H9 (cell line): ENCODE measurements around the gene TMEM240. TPM values are rescaled to one million over a fixed set of nuclear protein-coding genes. Genes with fewer than 3 reads are reported as not detected.
"Not testable (repeated sequence)": the region's sequence is repeated elsewhere in the genome, so short reads cannot be mapped to it uniquely, and the experiment has no call there.

Source experiments
- DNase-seq: peaks from one replicate; pipeline ENCODE4 v3.0.0-alpha.2; 2017
- H2AFZ ChIP-seq: one replicate; pipeline ENCODE4 v1.6.1; 2013; ENCODE audit warnings: mild to moderate bottlenecking, low read length, control low read depth, moderate library complexity
- H2AK5ac ChIP-seq: 2 replicates; pipeline ENCODE4 v1.6.1; 2013; ENCODE audit warnings: low read length, control low read depth, mixed read lengths; ENCODE audit not compliant: insufficient read length
- H2BK120ac ChIP-seq: one replicate; pipeline ENCODE4 v1.6.1; 2013; ENCODE audit warnings: low read depth, mild to moderate bottlenecking, low read length, control low read depth, inconsistent platforms; ENCODE audit not compliant: poor library complexity, severe bottlenecking
- H2BK12ac ChIP-seq: 2 replicates; pipeline ENCODE4 v1.6.1; 2013; ENCODE audit warnings: low read length, control low read depth, mixed read lengths, low read depth; ENCODE audit not compliant: insufficient read length
- H2BK15ac ChIP-seq: 2 replicates; pipeline ENCODE4 v1.6.1; 2013; ENCODE audit warnings: low read depth, low read length, control low read depth
- H2BK20ac ChIP-seq: one replicate; pipeline ENCODE4 v1.6.1; 2013; ENCODE audit warnings: low read depth, mild to moderate bottlenecking, low read length, control low read depth, inconsistent platforms; ENCODE audit not compliant: poor library complexity, severe bottlenecking
- H2BK5ac ChIP-seq: 2 replicates; pipeline ENCODE4 v1.6.1; 2013; ENCODE audit warnings: low read length, control low read depth, mixed read lengths; ENCODE audit not compliant: insufficient read length
- H3K14ac ChIP-seq: 2 replicates; pipeline ENCODE4 v1.6.1; 2013; ENCODE audit warnings: low read length, control low read depth; ENCODE audit not compliant: insufficient read depth
- H3K18ac ChIP-seq: 2 replicates; pipeline ENCODE4 v1.6.1; 2013; ENCODE audit warnings: low read depth, mild to moderate bottlenecking, mixed read lengths, low read length, control low read depth; ENCODE audit not compliant: insufficient read length
- H3K23ac ChIP-seq: 2 replicates; pipeline ENCODE4 v1.6.1; 2013; ENCODE audit warnings: low read length, control low read depth, mixed read lengths, low read depth; ENCODE audit not compliant: insufficient read length
- H3K23me2 ChIP-seq: 2 replicates; pipeline ENCODE4 v1.6.1; 2013; ENCODE audit warnings: low read depth, mild to moderate bottlenecking, mixed read lengths, low read length, control low read depth; ENCODE audit not compliant: insufficient read length, poor library complexity, severe bottlenecking
- H3K27ac ChIP-seq: 2 replicates; pipeline ENCODE4 v1.5.1; 2013; ENCODE audit warnings: low read length, control low read depth, mixed read lengths, low read depth; ENCODE audit not compliant: insufficient read length
- H3K27me3 ChIP-seq: 2 replicates; pipeline ENCODE4 v1.6.1; 2013; ENCODE audit warnings: low read length, control low read depth, inconsistent platforms; ENCODE audit not compliant: insufficient read depth
- H3K4ac ChIP-seq: 2 replicates; pipeline ENCODE4 v1.6.1; 2013; ENCODE audit warnings: low read depth, mild to moderate bottlenecking, control low read depth, inconsistent platforms, low read length, moderate library complexity
- H3K4me1 ChIP-seq: 2 replicates; pipeline ENCODE4 v1.6.1; 2013; ENCODE audit warnings: low read length, control low read depth, inconsistent platforms; ENCODE audit not compliant: insufficient read depth
- H3K4me2 ChIP-seq: 2 replicates; pipeline ENCODE4 v1.6.1; 2013; ENCODE audit warnings: low read length, control low read depth, mixed read lengths; ENCODE audit not compliant: insufficient read length, insufficient read depth
- H3K56ac ChIP-seq: 2 replicates; pipeline ENCODE4 v1.6.1; 2013; ENCODE audit warnings: low read depth, mild to moderate bottlenecking, mixed read lengths, low read length, control low read depth; ENCODE audit not compliant: insufficient read length
- H3K79me1 ChIP-seq: 2 replicates; pipeline ENCODE4 v1.6.1; 2013; ENCODE audit warnings: low read depth, mild to moderate bottlenecking, moderate library complexity, low read length, control low read depth, inconsistent platforms; ENCODE audit not compliant: insufficient read depth, poor library complexity, severe bottlenecking
- H3K79me2 ChIP-seq: 2 replicates; pipeline ENCODE4 v1.6.1; 2013; ENCODE audit warnings: low read length, control low read depth, inconsistent platforms; ENCODE audit not compliant: insufficient read depth
- H3K9ac ChIP-seq: 2 replicates; pipeline ENCODE4 v1.6.1; 2013; ENCODE audit warnings: low read length, control low read depth, mixed read lengths; ENCODE audit not compliant: insufficient read length; ENCODE audit errors: extremely low read depth
- H3K9me3 ChIP-seq: one replicate; pipeline ENCODE4 v1.6.1; 2013; ENCODE audit warnings: low read depth, low read length, inconsistent platforms; ENCODE audit not compliant: control insufficient read depth
- H3T11ph ChIP-seq: one replicate; pipeline ENCODE4 v1.6.1; 2013; ENCODE audit warnings: mild to moderate bottlenecking, low read length, control low read depth, inconsistent platforms
- H4K20me1 ChIP-seq: one replicate; pipeline ENCODE4 v1.6.1; 2013; ENCODE audit not compliant: control insufficient read depth, insufficient read length, insufficient read depth
- H4K5ac ChIP-seq: 2 replicates; pipeline ENCODE4 v1.6.1; 2013; ENCODE audit warnings: low read depth, mild to moderate bottlenecking, mixed read lengths, low read length, control low read depth; ENCODE audit not compliant: insufficient read length
- H4K8ac ChIP-seq: replicated peaks from 2 replicates; pipeline ENCODE4 v1.6.1; 2013; ENCODE audit warnings: low read length, control low read depth, mixed read lengths, low read depth; ENCODE audit not compliant: insufficient read length
- H4K91ac ChIP-seq: 2 replicates; pipeline ENCODE4 v1.6.1; 2013; ENCODE audit warnings: low read depth, mild to moderate bottlenecking, moderate library complexity, mixed read lengths, low read length, control low read depth; ENCODE audit not compliant: insufficient read length
- H3K27ac Mint-ChIP-seq, 3 experiments: 2 replicates in 2 of 3; 3 replicates in 1 of 3; pipeline ENCODE4 v1.8.0; 2020 to 2021; ENCODE audit warnings: mixed read lengths in 3 of 3, mild to moderate bottlenecking in 1 of 3, moderate library complexity in 1 of 3
- H3K27me3 Mint-ChIP-seq: 2 replicates; pipeline ENCODE4 v1.8.0; 2021; ENCODE audit warnings: low read depth, mild to moderate bottlenecking, moderate library complexity, mixed read lengths
- H3K36me3 Mint-ChIP-seq, 3 experiments: 2 replicates in 2 of 3; 3 replicates in 1 of 3; pipeline ENCODE4 v1.8.0; 2020 to 2021; ENCODE audit warnings: low read depth in 3 of 3, mixed read lengths in 3 of 3; ENCODE audit not compliant: insufficient read depth in 1 of 3
- H3K4me1 Mint-ChIP-seq, 2 experiments: 2 replicates each; pipeline ENCODE4 v1.8.0; 2020; ENCODE audit warnings: mixed read lengths in 2 of 2
- H3K4me3 Mint-ChIP-seq, 2 experiments: 2 replicates in 1 of 2; 3 replicates in 1 of 2; pipeline ENCODE4 v1.8.0; 2020 to 2021; ENCODE audit warnings: mild to moderate bottlenecking in 2 of 2, mixed read lengths in 2 of 2, moderate library complexity in 1 of 2
- H3K9me3 Mint-ChIP-seq, 2 experiments: 2 replicates in 1 of 2; 3 replicates in 1 of 2; pipeline ENCODE4 v1.8.0; 2020; ENCODE audit warnings: mild to moderate bottlenecking in 2 of 2, mixed read lengths in 2 of 2, moderate library complexity in 1 of 2
- CTCF ChIP-seq: fragments of 200-600 bp; sonication (generic); conservative IDR thresholded peaks from 3 replicates; pipeline ENCODE4 v1.8.0; 2021; ENCODE audit warnings: antibody characterized with exemption, mild to moderate bottlenecking
- WGBS: extraction: QIAGEN DNeasy Blood & Tissue Kit; methylation state at CpG from one replicate; pipeline ENCODE4 v1.1.7; 2013; ENCODE audit warnings: missing lambda C conversion rate, low lambda C conversion rate, mixed read lengths; ENCODE audit not compliant: insufficient read length; ENCODE audit errors: extremely low coverage; 5-methylcytosine and 5-hydroxymethylcytosine counted together
- total RNA-seq: library from RNA; stranded (reverse); gene quantifications from 2 replicates; pipeline ENCODE4 v1.2.1, GENCODE V29; 2021

The TMEM240 gene
- total RNA-seq, 1 experiment from 2014 or later: 8.7 TPM

GRCh38 chr1:1507305-1507704, 33.1 kb downstream of the TMEM240 start:
- peaks cover 12 to 17% of the 10 kb centered on the region in 2 experiments for H3K4me1 Mint-ChIP-seq
- H3K36me3 Mint-ChIP-seq: no peaks in the 10 kb centered on the region

GRCh38 chr1:1505801-1506200, 34.6 kb downstream of the TMEM240 start:
- not testable (repeated sequence) for H2BK12ac ChIP-seq, H3K56ac ChIP-seq, H3K18ac ChIP-seq, H3K27me3 ChIP-seq, DNase-seq, H4K20me1 ChIP-seq, H3K9ac ChIP-seq, H3K14ac ChIP-seq, H3K4ac ChIP-seq, H2AK5ac ChIP-seq, H4K8ac ChIP-seq, H3K4me1 ChIP-seq, H2BK120ac ChIP-seq, H2AFZ ChIP-seq, H3K9me3 ChIP-seq, H3K79me1 ChIP-seq, H3K36me3 Mint-ChIP-seq, H3T11ph ChIP-seq, H3K23ac ChIP-seq, H4K5ac ChIP-seq, H2BK5ac ChIP-seq, H2BK20ac ChIP-seq, H4K91ac ChIP-seq, H3K23me2 ChIP-seq, H2BK15ac ChIP-seq, H3K9me3 Mint-ChIP-seq, H3K27ac ChIP-seq, H3K27me3 Mint-ChIP-seq, H3K79me2 ChIP-seq, H3K27ac Mint-ChIP-seq, H3K4me2 ChIP-seq
- WGBS: no CpG with 5 or more reads among the region's 5 CpGs
- Mint-ChIP-seq H3K4me1 (peaks cover 7 to 12% of the 10 kb centered on the region in 2 experiments), H3K4me3 (peak overlapping the region in 1 of 2 experiments; percentile 62; a peak in 2 of 5 replicates)

More at GRCh38 chr1:1507305-1507704, 33.1 kb downstream of the TMEM240 start:
- no peaks in the 10 kb centered on the region for H3K9me3 ChIP-seq
- H2BK120ac ChIP-seq: no peak overlapping the region
- H3K4ac ChIP-seq: no peak overlapping the region
- no peaks in the 10 kb centered on the region for H3K4me1 ChIP-seq
- H3K56ac ChIP-seq: no peak overlapping the region
- Mint-ChIP-seq H3K27me3 (no peaks in the 10 kb centered on the region), H3K27ac (no peak overlapping the region), H3K9me3 (no peaks in the 10 kb centered on the region; a peak in 1 of 5 replicates), H3K4me3 (no peak overlapping the region)
- no peak overlapping the region for H2BK20ac ChIP-seq
- no peak for TF ChIP-seq CTCF
- H3K27ac ChIP-seq: no peak overlapping the region
- no peak overlapping the region for H2BK5ac ChIP-seq
- no peak overlapping the region for H2AFZ ChIP-seq
- H3K4me2 ChIP-seq: no peak overlapping the region
- H3K9ac ChIP-seq: no peak overlapping the region
- H3K23me2 ChIP-seq: no peaks in the 10 kb centered on the region
- no peaks in the 10 kb centered on the region for H3K79me1 ChIP-seq
- H4K20me1 ChIP-seq: no peaks in the 10 kb centered on the region
- no peaks in the 10 kb centered on the region for H3K79me2 ChIP-seq
- no peak overlapping the region for H2BK12ac ChIP-seq
- no peak overlapping the region for H3K18ac ChIP-seq
- H2BK15ac ChIP-seq: no peak overlapping the region
- no peak overlapping the region for H2AK5ac ChIP-seq
- H4K5ac ChIP-seq: no peak overlapping the region
- no CpG with 5 or more reads among the region's 4 CpGs for WGBS
- H3T11ph ChIP-seq: no peak overlapping the region
- H3K27me3 ChIP-seq: no peaks in the 10 kb centered on the region
- H4K91ac ChIP-seq: no peak overlapping the region
- H4K8ac ChIP-seq: no peak overlapping the region
- no peak overlapping the region for H3K14ac ChIP-seq
- no peak for DNase-seq
- H3K23ac ChIP-seq: no peak overlapping the region
